SJCRH30 (cell line): ENCODE results near the gene MLPH. TPM values are rescaled to one million over a fixed set of nuclear protein-coding genes. Genes with fewer than 3 reads are reported as not detected.

ENCODE experiments used
- DNase-seq, 2 experiments: peaks; one replicate each; pipeline ENCODE4 v3.0.0-alpha.2; 2015 to 2020
- H3K27ac ChIP-seq: fragments of 250-450 bp; sonication (Bioruptor Pico); 2 replicates; pipeline ENCODE4 v1.5.1; 2020; ENCODE audit warnings: mild to moderate bottlenecking, moderate library complexity
- H3K27me3 ChIP-seq: fragments of 250-450 bp; sonication (Bioruptor Pico); 2 replicates; pipeline ENCODE4 v1.5.1; 2020; ENCODE audit warnings: mild to moderate bottlenecking, moderate library complexity
- H3K36me3 ChIP-seq: fragments of 250-450 bp; sonication (Bioruptor Pico); 2 replicates; pipeline ENCODE4 v1.5.1; 2020; ENCODE audit warnings: mild to moderate bottlenecking, moderate library complexity
- H3K4me1 ChIP-seq: fragments of 250-450 bp; sonication (Bioruptor Pico); 2 replicates; pipeline ENCODE4 v1.5.1; 2020; ENCODE audit warnings: mild to moderate bottlenecking, moderate library complexity
- H3K4me3 ChIP-seq: fragments of 250-450 bp; sonication (Bioruptor Pico); 2 replicates; pipeline ENCODE4 v1.5.1; 2020; ENCODE audit warnings: mild to moderate bottlenecking, moderate library complexity
- H3K9me3 ChIP-seq: fragments of 250-450 bp; sonication (Bioruptor Pico); replicated peaks from 2 replicates; pipeline ENCODE4 v1.5.1; 2020; ENCODE audit warnings: mild to moderate bottlenecking, moderate library complexity
- total RNA-seq: library from RNA; depleted of rRNA; stranded (reverse); fragments of >200 nt; shearing (Covaris generic); gene quantifications from 2 replicates; pipeline ENCODE4 v1.2.3, GENCODE V29; 2014

MLPH gene
- total RNA-seq, 1 experiment from 2014 or later, result 0.14 TPM

DNA sequence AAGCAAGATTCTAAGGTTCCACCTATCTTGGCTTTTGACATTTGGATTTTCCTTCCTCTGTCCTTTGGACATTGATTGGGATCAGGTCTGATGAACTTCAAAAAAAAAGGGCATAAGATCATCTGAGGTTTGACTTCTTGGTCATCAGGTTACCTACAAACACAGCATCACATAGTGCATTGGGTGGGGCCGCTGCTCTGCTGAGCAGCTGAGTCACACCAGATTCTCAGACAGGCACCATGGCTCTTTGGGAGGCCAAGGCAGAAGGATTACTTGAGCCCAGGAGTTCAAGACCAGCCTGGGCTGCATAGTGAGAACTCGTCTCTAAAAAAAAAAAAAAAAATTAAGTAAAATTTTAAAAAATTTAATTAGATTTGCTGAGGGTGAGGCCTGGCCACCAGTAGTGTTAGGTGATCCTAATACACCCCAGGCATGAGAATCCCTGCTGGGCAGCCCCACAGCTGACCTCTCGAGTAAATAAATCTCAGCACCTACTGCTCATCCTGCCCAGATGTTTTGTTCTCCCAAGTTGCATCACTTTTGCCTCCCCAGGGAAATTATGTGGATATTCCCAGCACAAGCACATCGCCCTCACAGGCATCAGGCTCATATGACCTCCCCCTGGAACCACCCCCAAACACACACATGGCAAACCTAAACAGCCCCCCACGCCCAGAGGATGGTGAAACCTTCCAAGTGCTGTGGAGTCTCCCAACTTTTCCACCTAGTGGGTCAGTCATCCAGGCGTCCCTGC is 5.3 kb downstream of the MLPH start:
- Histone ChIP-seq H3K36me3 (no peaks in the 10 kb centered on the region), H3K27ac (no peak overlapping the region)
- no peak for DNase-seq

DNA sequence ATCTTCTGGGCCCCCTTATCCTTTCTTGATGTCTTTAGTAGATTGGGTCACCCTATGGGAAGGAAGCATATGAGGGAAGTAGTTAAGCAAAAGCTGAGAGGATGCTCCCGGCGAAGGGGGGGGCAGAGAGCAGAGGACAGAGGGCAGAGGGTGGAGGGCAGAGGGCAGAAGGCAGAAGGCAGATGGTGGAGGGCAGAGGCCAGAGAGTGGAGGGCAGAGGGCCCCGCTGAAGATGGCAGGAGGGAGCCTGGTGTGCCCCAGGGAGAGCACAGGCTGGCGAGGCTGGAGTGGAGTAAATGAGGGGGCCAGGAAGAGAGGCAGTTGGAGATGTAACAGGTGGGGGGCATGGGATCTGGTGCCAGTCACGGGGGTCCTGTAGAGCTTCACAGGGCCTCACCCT is 7.0 kb downstream of the MLPH start:
- no peaks in the 10 kb centered on the region for H3K36me3 ChIP-seq

More for the DNA sequence above, 5.3 kb downstream of the MLPH start:
- Histone ChIP-seq H3K27me3 (peaks cover 10% of the 10 kb centered on the region; the same call in 1 of the 2 replicates), H3K4me1 (no peaks in the 10 kb centered on the region), H3K9me3 (no peaks in the 10 kb centered on the region), H3K4me3 (no peak overlapping the region)

DNA sequence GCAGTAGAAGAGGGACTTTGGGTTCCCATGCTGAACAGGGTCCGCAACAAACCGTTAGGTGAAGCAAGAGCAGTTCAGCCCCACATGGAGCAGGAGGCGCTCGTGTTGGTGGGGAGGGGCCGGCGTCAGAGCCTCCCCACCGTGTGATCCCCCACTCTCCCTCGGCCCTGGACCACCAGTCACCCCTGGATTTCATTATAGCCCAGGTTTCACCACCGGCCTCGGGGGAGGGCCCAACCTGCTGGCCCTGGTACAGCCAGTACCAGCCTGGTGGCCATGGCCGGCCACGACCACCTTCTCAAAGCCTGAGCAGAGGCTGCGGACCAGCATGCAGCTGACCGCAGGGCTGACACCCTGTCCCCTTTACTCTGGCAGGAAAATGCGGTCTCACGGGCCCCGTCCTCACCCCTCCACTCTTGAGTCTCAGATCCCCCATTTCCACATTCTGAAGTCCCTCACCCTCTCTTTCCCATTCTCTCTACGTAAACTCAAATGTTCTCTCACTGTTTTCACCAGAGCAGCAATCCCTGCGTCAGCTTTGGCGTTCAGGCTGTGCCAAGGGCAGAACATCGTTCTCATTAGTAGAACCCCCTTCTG is 8.6 kb downstream of the MLPH start:
- no peaks in the 10 kb centered on the region for H3K36me3 ChIP-seq
- H3K4me3 ChIP-seq, result no peak overlapping the region
- H3K27ac ChIP-seq, result no peak overlapping the region
- no peaks in the 10 kb centered on the region for H3K9me3 ChIP-seq
- DNase-seq, result no peak
- peaks cover 10% of the 10 kb centered on the region; the same call in 1 of the 2 replicates for H3K27me3 ChIP-seq
- H3K4me1 ChIP-seq, result no peaks in the 10 kb centered on the region

More for the DNA sequence above, 7.0 kb downstream of the MLPH start:
- DNase-seq, result no peak
- peaks cover 10% of the 10 kb centered on the region; the same call in 1 of the 2 replicates for H3K27me3 ChIP-seq
- H3K4me1 ChIP-seq, result no peaks in the 10 kb centered on the region
- H3K9me3 ChIP-seq, result no peaks in the 10 kb centered on the region
- H3K4me3 ChIP-seq, result no peak overlapping the region
- H3K27ac ChIP-seq, result no peak overlapping the region

DNA sequence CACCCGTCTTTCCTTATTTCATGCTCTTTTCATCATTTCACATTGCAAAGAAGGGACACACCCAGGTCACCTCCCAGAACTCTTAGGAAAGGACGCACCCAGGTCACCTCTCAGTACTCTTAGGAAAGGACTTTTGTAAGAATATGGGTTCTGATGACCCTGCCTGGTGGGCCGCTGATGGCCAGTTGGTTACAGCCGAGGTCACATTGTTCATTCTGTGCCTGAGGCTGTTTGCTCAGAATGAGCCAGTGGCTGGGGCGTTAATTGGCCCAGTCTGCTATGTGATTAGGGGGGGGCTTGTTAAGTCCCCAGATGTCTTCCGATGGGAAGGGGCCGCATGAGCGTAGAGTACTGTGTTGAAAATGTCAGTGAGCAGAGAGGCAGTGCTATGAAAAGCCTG is 9.4 kb downstream of the MLPH start:
- peaks cover 10% of the 10 kb centered on the region; the same call in 1 of the 2 replicates for H3K27me3 ChIP-seq
- H3K36me3 ChIP-seq, result no peaks in the 10 kb centered on the region

DNA sequence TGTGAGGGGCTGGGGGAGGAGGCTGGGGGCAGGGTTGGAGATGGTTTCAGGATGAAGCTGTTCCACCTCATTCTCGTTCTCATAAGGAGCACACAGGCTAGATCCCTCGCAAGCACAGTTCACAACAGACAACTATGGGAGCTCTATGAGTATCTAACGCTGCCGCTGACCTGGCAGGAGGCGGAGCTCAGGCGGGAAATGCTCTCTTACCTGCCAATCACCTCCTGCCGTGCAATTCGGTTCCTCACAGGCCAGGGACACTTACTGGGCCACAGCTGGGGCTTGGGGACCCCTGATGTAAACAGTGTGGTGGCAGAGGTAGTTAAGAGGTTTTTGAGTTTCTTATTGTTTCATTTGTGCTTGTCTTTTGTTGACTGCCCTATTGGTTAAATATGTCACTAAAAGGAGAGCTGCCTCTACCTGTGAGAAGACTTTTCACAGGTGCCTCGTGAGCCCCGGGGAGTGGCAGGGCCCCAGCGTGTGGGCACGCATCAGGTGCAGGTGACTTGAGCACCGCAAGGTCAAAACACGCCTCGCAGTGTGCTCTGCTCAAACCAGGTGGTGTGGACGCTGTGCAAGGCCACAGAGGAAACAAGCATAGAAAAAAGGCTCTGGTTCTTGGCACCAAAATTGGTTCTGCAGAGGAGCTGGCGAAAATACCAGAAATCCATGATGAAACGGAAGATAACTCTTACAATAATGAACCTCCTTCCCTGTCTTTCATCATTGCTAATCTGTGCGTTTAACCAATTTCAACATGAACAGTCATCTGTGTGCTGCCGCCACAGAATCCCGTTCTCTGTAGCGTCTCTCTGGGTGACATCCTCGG is 10.2 kb downstream of the MLPH start:
- H3K4me1 ChIP-seq, result no peaks in the 10 kb centered on the region
- H3K4me3 ChIP-seq, result no peak overlapping the region
- DNase-seq, result no peak
- peaks cover 10% of the 10 kb centered on the region; the same call in 1 of the 2 replicates for H3K27me3 ChIP-seq
- no peaks in the 10 kb centered on the region for H3K36me3 ChIP-seq
- H3K27ac ChIP-seq, result no peak overlapping the region
- no peaks in the 10 kb centered on the region for H3K9me3 ChIP-seq

More for the DNA sequence above, 9.4 kb downstream of the MLPH start:
- H3K4me1 ChIP-seq, result no peaks in the 10 kb centered on the region
- H3K9me3 ChIP-seq, result no peaks in the 10 kb centered on the region
- H3K27ac ChIP-seq, result no peak overlapping the region
- no peak overlapping the region for H3K4me3 ChIP-seq
- no peak for DNase-seq

DNA sequence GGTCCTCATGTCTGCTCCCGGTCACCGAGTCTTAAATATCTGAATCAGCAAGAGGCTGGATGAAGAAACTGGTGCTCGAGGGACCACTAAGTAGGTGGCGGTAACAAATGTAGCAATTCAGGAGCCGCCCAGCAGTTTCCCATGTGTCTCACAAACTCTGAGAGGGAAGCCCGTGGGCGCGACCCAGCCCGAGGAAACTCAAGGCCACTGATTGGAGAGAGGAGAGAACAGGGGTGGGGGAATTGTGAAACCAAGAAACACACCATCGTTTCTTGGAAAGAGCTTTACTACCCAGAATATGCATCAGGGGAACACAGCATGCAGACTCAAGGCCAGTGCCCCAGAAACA is 10.8 kb downstream of the MLPH start:
- H3K27me3 ChIP-seq, result peaks cover 16% of the 10 kb centered on the region; the same call in 1 of the 2 replicates
- H3K4me3 ChIP-seq, result no peak overlapping the region
- no peaks in the 10 kb centered on the region for H3K36me3 ChIP-seq
- no peak for DNase-seq
- no peaks in the 10 kb centered on the region for H3K9me3 ChIP-seq
- no peak overlapping the region for H3K27ac ChIP-seq
- no peaks in the 10 kb centered on the region for H3K4me1 ChIP-seq

DNA sequence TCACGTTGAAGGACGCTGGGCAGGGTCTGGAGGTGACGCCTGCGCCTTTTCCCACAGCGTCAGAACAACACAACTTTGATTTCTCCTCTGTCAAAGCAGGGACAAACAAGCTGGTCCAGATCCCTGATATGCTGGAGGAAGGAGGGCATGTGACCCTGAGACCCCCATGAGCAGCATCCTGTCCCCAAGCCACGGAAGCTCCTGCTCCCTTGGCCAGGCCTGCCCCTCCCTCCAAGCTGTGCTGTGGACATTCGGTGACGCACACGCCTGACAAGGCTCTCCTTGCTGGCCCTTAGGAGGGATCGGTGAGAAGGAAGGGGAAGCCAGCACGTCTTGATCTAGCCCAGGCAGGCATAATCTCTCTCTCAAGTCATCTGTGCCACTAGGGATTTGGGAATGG is 11.3 kb downstream of the MLPH start:
- peaks cover 16% of the 10 kb centered on the region; the same call in 1 of the 2 replicates for H3K27me3 ChIP-seq
- no peak overlapping the region for H3K4me3 ChIP-seq
- H3K27ac ChIP-seq, result no peak overlapping the region
- H3K36me3 ChIP-seq, result no peaks in the 10 kb centered on the region
- no peaks in the 10 kb centered on the region for H3K4me1 ChIP-seq
- DNase-seq, result no peak
- H3K9me3 ChIP-seq, result no peaks in the 10 kb centered on the region

DNA sequence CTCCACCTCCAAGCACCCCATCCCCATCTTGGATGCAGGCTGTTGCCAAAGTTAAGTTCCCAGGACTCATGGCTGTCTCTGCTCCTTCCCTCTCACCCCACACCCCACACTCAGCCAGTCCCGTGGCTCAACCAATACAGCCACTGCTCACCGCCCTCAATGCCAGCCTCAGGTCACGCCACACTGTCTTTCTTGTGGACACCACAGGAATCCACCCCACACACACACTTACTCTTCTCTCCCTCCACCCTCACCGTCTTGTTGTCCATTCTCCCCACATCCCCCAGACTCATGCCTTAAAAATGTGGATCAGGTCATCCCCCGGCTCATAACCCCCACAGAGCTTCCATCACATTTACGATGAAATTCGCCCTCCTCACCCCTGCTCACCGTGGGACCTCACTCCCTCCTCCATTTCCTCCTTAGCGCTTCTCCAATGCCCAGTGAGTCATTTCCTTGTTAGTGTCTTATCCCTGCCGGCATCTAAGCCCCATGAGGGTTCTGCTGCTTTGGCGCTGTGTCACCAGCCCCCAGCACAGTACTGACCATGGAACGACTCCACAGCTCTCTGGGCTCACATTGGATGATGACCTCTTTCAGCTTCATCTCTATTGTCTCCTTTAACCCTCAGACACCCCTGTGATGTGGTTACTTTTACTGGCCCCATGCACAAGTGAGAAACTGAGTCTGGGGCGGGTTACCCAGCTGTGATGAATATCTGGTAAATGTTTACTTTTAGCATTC is 13.8 kb downstream of the MLPH start:
- H3K9me3 ChIP-seq, result no peaks in the 10 kb centered on the region
- no peak overlapping the region for H3K4me3 ChIP-seq
- DNase-seq, result peak in 1 of 2 experiments; percentile 11
- H3K27ac ChIP-seq, result no peak overlapping the region
- H3K36me3 ChIP-seq, result no peaks in the 10 kb centered on the region
- no peaks in the 10 kb centered on the region for H3K4me1 ChIP-seq
- peaks cover 16% of the 10 kb centered on the region; the same call in 1 of the 2 replicates for H3K27me3 ChIP-seq

DNA sequence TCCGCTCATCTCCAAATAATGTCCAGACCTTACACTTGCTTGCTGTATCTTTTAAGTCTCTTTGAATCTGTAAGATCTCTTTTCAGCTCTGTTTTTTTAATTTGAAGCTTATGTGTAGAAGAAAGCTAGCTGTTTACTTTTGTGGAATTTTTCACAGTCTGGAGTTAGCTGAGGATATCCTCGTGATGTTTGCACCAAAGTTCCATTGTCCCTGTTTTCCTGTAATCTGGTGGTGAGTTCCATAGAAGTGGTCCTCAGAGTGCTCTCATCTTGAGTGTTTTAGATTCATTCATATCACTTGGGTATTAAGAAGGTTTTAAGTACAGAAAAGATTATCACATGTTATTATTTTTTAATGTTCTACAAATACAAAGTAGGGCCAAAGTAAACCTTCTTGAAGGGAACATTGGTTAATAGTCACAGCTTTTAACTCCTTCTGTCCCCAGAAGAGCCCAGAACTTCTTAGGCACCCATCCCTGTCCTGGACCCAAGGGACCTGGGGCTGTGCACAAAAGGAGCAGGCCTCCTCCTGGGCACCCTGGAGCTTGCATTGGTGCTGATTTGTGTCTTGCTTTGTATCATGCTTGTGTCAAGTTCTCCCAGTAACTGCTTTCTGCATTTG is 15.0 kb downstream of the MLPH start:
- Histone ChIP-seq H3K4me3 (no peak overlapping the region), H3K4me1 (no peaks in the 10 kb centered on the region), H3K36me3 (no peaks in the 10 kb centered on the region), H3K27ac (no peak overlapping the region), H3K27me3 (peaks cover 9% of the 10 kb centered on the region; the same call in 1 of the 2 replicates), H3K9me3 (no peaks in the 10 kb centered on the region)
- no peak for DNase-seq

DNA sequence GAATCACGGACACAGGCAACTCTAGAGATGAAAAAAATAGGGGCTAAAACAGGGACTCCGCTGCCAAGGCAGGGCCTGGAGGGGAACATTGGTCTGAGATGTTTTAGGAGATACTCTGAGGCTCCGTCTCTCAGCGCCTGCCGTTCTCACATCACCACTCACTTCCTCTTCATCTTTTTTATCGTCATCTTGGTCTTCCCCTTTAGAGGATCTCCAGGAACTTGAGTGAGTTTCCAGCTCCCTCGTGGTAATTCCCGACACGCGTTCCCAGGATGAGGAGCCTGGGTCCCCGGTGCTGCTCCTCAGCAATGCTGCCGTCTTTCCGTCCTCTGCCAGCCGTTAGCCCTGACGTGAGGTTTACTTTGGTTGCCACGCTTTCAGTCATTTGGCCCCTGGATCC is 16.1 kb downstream of the MLPH start:
- no peak for DNase-seq
- Histone ChIP-seq H3K27ac (no peak overlapping the region), H3K36me3 (no peaks in the 10 kb centered on the region)

DNA sequence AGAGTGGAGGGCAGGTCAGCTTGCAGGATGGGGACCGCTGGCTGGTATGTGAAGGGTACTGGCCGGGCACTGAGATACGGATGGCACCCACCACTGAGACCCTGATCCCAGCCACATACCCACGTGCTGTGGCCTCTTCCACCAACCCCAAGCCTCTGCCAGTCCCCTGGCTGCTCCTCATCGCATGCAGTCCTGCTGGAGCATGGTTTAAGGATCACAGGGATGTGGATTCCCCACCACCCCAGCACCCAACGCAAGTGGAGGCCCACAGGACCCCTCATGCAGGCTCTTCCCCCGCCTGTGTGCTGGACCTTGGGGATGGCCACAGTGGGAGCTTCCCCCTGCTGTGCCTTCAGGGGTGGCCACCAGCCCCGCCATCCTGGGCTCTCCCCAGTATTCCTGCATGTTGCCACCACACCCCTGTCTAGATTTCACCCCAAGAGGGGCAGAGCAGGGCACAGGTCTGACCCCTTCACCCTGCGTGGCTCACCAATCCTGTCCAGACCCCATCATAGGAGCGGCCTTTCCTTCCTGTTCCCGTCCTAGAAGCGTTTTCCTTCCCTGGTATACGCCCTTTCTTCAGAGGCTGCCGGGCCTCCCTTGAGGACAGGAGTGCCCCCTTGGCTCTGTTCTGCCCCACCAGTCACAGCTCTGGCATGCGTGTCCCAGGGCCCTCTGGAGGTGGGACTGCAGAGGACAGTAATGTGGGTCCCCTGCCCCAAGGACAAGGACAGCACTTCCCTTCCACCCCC is 18.3 kb downstream of the MLPH start:
- H3K27ac ChIP-seq, result no peak overlapping the region
- DNase-seq, result no peak

More for the DNA sequence above, 16.1 kb downstream of the MLPH start:
- peaks cover 6% of the 10 kb centered on the region; the same call in 1 of the 2 replicates for H3K27me3 ChIP-seq
- no peak overlapping the region for H3K4me3 ChIP-seq
- no peaks in the 10 kb centered on the region for H3K4me1 ChIP-seq
- H3K9me3 ChIP-seq, result no peaks in the 10 kb centered on the region

DNA sequence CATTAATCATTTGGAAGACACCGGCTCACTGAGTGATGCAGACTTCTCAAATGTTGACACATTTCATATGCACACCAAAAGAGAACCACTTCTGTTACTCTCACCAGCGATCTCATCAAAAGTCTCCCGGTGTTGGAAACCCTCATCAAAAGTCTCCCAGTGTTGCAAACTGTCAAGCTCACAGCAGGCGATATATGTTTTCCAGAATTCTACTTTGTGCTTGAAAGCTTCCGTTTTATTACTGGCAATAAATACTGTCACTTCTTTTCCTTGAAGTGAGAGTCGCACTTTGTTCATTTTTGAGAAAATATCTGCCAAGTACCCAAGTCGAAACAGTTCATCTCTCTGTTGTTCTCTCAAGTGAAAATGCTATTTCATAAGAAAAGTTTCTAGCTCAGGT is 20.5 kb downstream of the MLPH start:
- H3K27ac ChIP-seq, result no peak overlapping the region
- H3K4me1 ChIP-seq, result no peaks in the 10 kb centered on the region
- no peak for DNase-seq
- no peak overlapping the region for H3K4me3 ChIP-seq
- H3K27me3 ChIP-seq, result peaks cover 3% of the 10 kb centered on the region; the same call in 1 of the 2 replicates
- no peaks in the 10 kb centered on the region for H3K36me3 ChIP-seq
- H3K9me3 ChIP-seq, result no peaks in the 10 kb centered on the region

More for the DNA sequence above, 18.3 kb downstream of the MLPH start:
- Histone ChIP-seq H3K4me1 (no peaks in the 10 kb centered on the region), H3K9me3 (no peaks in the 10 kb centered on the region), H3K36me3 (no peaks in the 10 kb centered on the region), H3K27me3 (peaks cover 6% of the 10 kb centered on the region; the same call in 1 of the 2 replicates), H3K4me3 (no peak overlapping the region)

DNA sequence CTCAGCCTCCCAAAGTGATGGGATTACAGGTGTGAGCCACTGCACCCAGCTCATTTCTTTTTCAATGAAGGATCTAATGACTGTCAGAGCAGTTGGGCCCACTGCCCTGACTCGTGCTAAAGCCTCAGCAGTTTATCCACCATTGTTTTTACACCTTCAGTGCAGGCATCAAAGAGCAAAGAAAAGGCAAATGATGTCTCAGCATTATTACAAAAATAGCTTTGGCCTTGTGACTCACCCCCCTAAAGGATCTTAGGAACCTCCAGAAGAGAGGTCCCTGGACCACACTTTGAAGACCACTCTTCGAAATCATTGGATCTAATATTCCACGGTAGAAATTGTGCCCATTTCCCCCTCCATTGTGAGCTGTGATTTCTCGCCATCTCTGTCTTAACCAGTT is 21.3 kb downstream of the MLPH start:
- H3K27ac ChIP-seq, result no peak overlapping the region
- H3K36me3 ChIP-seq, result no peaks in the 10 kb centered on the region
- no peak for DNase-seq
- H3K27me3 ChIP-seq, result no peaks in the 10 kb centered on the region; the same call in 1 of the 2 replicates
- H3K4me3 ChIP-seq, result no peak overlapping the region
- no peaks in the 10 kb centered on the region for H3K4me1 ChIP-seq
- no peaks in the 10 kb centered on the region for H3K9me3 ChIP-seq
